GM19397 (cell line): Measurements from ENCODE around the gene ATP1B2.

ENCODE experiments used
- ATAC-seq: cut with Tn5 transposase; IDR thresholded peaks from one replicate; pipeline ENCODE4 v1.9.1; 2021; ENCODE audit warnings: mild to moderate bottlenecking, moderate library complexity; ENCODE audit not compliant: unreplicated experiment

ATP1B2 gene

DNA sequence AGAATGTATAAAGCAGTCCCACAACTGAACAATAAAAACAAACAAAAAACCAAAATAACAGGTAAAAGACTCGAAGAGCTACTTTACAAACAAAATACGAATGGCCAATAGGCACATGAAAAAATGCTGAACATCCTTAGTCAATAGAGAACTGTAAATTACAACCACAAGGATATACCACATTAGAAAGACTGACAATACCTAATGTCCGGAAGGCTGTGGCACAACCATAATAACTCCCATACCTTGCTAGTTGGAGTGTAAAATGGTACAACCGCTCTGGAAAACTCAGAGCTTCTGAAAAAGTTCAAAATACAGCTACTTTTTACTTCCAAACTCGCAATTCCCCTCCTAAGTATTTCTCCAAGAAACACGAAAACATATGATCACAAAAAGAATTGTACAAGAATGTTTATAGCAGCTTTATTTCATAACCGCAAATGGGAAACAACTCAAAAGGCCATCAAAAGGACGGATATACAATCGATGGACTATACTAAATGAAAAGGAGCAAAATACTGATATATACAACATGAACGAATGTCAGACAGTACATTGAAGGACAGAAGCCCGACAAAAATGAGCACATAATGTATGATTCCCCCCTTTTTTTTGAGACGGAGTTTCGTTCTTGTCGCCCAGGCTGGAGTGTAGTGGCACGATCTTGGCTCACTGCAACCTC is 34.3 kb downstream of the ATP1B2 start:
- ATAC-seq = no peak

DNA sequence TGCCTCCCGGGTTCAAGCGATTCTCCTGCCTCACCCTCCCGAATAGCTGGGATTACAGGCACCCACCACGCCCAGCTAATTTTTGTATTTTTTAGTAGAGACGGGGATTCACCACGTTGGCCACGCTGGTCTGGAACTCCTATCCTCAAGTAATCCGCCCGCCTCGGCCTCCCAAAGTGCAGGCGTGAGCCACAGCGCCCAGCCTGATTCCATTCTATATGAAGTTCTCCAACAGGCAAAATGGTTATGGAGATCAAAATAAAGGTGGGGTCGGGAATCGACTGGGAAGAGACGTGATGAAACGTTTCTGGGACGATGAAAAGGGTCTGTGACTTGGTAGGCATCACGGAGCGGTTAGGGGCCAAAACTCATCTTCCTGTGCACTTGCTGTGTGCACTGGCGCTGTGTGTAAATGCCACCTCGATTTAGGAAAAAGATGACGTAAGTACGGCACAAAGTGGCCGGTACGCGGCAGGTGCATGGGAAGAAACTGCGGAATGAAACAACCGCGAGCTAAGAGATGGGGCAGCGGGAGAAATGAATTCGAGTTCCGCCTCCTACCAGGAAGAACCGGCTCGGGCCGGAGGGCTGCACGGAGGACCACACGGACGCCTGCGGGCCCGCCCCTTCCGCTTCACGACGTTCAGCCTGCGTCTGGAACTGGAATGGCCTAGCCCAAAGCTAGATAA is 35.0 kb downstream of the ATP1B2 start:
- peak; percentile 54 for ATAC-seq

DNA sequence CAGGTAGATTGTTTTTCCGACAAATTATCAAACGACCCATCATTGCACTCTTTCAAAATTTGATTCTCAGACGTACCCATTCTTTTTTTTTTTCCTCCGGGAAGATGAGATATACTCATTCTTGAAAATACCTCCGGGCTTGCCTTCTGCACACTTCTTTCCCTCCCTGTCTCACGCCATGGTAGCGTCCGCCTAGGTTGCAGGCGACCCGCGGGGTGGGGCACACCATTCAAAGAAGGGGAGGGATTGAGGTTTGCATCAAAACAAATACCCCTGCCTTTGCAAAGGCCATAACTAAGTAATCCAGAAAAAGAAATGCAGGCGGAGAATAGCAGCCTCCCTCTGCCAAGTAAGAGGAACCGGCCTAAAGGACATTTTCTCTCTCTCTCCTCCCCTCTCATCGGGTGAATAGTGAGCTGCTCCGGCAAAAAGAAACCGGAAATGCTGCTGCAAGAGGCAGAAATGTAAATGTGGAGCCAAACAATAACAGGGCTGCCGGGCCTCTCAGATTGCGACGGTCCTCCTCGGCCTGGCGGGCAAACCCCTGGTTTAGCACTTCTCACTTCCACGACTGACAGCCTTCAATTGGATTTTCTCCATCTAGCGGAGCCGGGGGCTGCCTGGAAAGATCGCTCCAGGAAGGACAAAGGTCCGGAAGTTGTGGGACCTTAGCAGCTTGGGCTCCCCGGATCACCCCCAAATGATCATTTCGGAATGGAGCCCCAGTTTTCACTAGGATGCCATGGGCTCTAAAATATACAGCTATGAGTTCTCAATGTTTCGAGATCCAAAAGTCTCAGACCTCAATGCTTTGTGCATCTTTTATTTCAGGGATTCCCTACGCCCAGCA is 35.7 kb downstream of the ATP1B2 start:
- ATAC-seq = peak; percentile 39

DNA sequence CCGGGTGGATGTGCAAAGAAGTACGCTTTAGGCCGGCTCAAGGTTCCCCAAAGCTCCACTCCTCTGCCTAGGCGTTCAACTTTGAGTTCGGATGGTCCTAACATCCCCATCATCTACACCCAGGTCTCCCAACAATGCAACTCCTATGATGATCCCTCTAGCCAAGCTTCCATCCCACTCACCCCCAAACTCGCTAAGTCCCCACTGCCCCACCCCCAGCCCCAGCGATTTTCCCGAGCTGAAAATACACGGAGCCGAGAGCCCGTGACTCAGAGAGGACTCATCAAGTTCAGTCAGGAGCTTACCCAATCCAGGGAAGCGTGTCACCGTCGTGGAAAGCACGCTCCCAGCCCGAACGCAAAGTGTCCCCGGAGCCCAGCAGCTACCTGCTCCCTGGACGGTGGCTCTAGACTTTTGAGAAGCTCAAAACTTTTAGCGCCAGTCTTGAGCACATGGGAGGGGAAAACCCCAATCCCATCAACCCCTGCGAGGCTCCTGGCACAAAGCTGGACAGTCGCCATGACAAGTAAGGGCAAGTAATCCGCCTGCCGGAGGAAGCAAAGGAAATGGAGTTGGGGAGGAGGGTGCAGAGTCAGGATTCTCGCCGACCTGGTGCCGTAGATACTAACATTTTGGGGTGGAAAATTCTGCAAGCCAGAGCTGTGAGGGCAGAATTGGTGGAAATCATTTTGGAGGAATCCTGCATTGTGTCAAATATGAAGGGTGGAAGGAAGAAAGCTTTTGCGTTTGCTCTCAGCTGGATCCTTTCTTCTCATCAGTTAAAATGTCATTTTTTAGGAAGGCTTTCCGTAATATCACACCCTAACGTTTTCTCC is 36.6 kb downstream of the ATP1B2 start, which contains the start of gene TP53:
Gene TP53 (minus strand): TSS at position 419 of the 836 bp plus-strand sequence. CDS start 10,896 bp downstream, outside the sequence.
- peak; percentile 37 for ATAC-seq

DNA sequence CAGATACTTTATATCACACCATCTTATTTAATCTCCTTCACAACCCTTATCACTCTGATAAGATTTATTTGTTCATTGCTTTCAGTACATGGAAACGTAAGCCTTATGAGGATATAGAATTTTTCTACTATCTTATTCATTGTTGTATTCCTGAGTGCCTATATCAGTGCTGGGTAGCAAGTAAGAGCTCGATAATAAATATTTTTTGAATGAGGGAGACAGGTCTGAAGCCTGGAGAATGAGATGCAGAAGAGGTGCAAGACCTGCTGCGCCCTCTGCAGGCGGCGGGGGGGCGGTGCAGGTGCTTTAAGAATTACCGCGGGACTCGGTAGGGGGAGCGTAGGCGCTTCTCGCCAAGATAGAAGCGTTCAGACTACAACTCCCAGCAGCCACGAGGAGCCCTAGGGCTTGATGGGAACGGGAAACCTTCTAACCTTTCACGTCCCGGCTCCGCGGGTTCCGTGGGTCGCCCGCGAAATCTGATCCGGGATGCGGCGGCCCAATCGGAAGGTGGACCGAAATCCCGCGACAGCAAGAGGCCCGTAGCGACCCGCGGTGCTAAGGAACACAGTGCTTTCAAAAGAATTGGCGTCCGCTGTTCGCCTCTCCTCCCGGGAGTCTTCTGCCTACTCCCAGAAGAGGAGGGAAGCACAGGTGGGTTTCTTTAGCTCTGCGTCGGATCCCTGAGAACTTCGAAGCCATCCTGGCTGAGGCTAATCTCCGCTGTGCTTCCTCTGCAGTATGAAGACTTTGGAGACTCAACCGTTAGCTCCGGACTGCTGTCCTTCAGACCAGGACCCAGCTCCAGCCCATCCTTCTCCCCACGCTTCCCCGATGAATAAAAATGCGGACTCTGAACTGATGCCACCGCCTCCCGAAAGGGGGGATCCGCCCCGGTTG is 37.4 kb downstream of the ATP1B2 start, which contains the start of gene WRAP53:
Gene WRAP53 (plus strand): TSS at position 570 of the 900 bp plus-strand sequence. CDS start 172 bp downstream, at position 742.
- ATAC-seq = peak; percentile 64

DNA sequence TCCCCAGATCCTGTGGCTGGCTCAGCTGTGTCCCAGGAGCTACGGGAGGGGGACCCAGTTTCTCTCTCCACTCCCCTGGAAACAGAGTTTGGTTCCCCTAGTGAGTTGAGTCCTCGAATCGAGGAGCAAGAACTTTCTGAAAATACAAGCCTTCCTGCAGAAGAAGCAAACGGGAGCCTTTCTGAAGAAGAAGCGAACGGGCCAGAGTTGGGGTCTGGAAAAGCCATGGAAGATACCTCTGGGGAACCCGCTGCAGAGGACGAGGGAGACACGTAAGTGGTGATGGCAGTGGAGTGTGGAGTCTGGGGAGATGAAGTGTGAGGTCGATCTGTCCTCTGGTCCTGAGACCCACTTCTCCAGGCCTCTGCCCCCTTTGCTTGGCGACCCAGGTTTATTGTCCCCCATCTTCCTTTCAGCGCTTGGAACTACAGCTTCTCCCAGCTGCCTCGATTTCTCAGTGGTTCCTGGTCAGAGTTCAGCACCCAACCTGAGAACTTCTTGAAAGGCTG is 38.1 kb downstream of the ATP1B2 start:
- ATAC-seq = no peak

GRCh38 chr17:7695586-7695985 is 44.9 kb downstream of the ATP1B2 start:
- no peak for ATAC-seq

DNA sequence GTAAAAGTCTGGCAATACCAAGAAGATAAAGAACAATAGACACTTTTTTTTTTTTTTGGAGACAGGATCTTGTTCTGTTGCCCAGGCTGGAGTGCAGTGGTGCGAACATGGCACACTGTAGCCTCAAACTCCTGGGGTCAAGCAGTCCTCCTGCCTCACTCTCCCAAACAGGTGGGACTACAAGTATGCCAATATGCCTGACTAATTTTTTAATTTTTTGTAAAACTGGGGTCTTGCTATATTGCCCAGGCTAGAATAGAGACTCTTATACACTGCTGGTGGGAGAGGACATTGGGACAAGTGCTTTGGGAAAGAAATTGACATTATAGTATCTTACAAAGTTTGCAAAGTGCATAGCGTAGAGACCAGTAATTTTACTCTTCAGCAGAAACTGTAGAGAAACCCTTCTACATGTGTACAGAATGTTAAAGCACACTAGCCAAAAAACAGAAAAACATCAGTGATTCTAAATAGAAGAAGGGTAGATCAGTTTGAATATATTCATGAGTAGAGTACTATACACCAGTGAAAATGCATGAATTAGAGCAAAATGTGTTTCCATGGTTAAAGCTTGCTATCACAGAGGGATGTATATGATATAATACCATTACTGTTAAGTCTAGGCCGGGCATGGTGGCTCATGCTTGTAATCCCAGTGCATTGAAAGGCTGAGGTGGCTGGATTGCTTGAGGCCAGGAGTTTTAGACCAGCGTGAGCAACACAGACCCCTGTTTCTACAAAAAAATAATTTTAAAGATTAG is 47.3 kb downstream of the ATP1B2 start:
- ATAC-seq = no peak

- ATAC-seq = no peak
Observed at GRCh38 chr17:7700510-7700909, 49.8 kb downstream of the ATP1B2 start.

- no peak for ATAC-seq
Observed at GRCh38 chr17:7701681-7702080, 51.0 kb downstream of the ATP1B2 start.

DNA sequence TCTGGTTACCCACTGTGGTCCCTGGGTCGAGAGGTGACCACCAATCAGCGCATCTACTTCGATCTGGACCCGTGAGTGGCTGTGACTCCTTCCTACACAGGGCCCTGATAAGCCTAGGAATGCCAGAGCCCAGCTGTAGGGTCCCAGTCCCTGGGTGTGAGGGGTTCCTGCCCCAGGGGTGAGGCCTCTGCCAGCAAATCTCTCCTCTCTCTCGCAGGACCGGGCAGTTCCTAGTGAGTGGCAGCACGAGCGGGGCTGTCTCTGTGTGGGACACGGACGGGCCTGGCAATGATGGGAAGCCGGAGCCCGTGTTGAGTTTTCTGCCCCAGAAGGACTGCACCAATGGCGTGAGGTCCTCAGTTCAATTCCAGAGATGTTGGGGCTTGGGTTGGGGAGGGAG is 52.0 kb downstream of the ATP1B2 start:
- no peak for ATAC-seq

DNA sequence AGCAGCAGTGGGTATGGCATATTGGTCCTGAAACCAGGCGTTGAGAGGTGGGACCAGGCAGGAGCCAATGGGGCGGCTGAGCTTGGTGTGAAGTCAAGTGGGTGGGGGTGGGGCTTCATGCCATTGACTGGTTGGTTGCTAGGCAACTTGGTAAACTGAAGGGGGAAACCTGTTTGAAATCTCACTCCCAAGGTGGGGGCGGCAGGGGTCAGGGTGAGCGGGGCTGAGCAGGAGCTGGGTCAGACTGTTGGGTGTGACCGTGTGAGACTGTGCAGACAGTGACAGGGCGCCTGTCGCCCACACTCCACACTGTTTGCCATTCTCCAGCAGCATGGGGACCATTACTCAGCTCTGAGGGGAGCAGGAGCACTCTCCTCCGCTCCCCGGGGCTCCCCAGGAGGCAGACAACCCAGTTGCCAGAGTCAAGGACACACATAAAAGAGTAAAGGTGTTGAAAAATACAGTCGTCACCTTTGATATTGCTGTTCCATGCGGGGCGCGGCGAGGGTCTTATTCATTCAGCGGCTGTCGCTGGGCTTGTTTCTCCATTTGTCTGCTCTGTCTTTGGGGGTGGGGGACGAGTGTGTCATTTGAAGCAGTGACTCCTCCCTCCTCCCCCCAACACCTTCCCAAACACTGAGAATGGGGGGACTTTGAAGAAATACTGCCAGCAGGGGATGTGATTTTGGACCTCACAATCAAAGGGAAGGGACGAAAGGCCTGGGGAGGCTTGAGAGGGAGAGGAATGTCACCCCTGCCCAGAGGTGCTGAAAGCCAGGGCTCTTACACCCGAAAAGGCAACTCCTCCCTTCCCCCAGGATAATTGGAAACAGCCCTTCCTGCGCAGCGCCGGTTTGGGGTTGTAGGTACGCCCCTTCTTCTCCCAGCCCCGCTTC is 53.1 kb downstream of the ATP1B2 start:
- no peak for ATAC-seq

GRCh38 chr17:7704601-7705268 is 54.0 kb downstream of the ATP1B2 start, which contains the start of gene EFNB3:
TSS of gene EFNB3 (plus strand) at chr17:7705202. CDS start at chr17:7705599, 397 bp downstream.
- ATAC-seq = no peak

GRCh38 chr17:7705269-7706255 is 54.8 kb downstream of the ATP1B2 start:
- no peak for ATAC-seq

- ATAC-seq = no peak
Observed at GRCh38 chr17:7706631-7707354, 56.1 kb downstream of the ATP1B2 start.
